HCT116 (cell line): ENCODE results near the gene CCDC24.

Experiments
- CTCF ChIP-seq, 3 experiments: fragments of 200-600 bp in 1 of 3; sonication (generic) in 1 of 3; IDR thresholded peaks in 2 of 3; conservative IDR thresholded peaks in 1 of 3; 2 replicates each; pipeline ENCODE4 v1.5.1; 2012 to 2017; ENCODE audit warnings: low read depth in 2 of 3, low read length in 2 of 3, antibody characterized with exemption in 1 of 3, borderline replicate concordance in 1 of 3, control low read depth in 1 of 3, mild to moderate bottlenecking in 1 of 3, mixed read lengths in 1 of 3, mixed run types in 1 of 3, moderate library complexity in 1 of 3; ENCODE audit not compliant: insufficient read depth in 1 of 3
- EZH2 ChIP-seq: fragments of 200-600 bp; sonication (generic); IDR thresholded peaks from 2 replicates; pipeline ENCODE4 v1.6.1; 2017; ENCODE audit warnings: antibody characterized with exemption, mixed run types
- POLR2A ChIP-seq: IDR thresholded peaks from 2 replicates; pipeline ENCODE4 v1.7.0; 2011; ENCODE audit warnings: borderline replicate concordance; ENCODE audit not compliant: insufficient read depth, insufficient read length; ENCODE audit errors: extremely low read depth
- POLR2AphosphoS5 ChIP-seq: IDR thresholded peaks from 2 replicates; pipeline ENCODE4 v1.6.1; 2011; ENCODE audit warnings: mild to moderate bottlenecking, low read depth, low read length, moderate library complexity
- RAD21 ChIP-seq: IDR thresholded peaks from 2 replicates; pipeline ENCODE4 v1.6.1; 2012; ENCODE audit warnings: low read depth, mild to moderate bottlenecking
- REST ChIP-seq: IDR thresholded peaks from 2 replicates; pipeline ENCODE4 v1.6.1; 2012; ENCODE audit warnings: low read depth
- SIN3A ChIP-seq: IDR thresholded peaks from 2 replicates; pipeline ENCODE4 v1.6.1; 2012; ENCODE audit warnings: low read depth
- ZFX ChIP-seq: fragments of 450-650 bp; IDR thresholded peaks from 2 replicates; pipeline ENCODE4 v1.6.1; 2017
- ZNF274 ChIP-seq: fragments of 200-500 bp; sonication (Bioruptor generic); IDR thresholded peaks from 2 replicates; pipeline ENCODE4 v1.6.1; 2014; ENCODE audit warnings: mild to moderate bottlenecking, low read depth, low read length, inconsistent platforms

- no peak for TF ChIP-seq CTCF (IDR thresholded peaks at IDR 0.05 in 2 of 3, conservative IDR thresholded peaks at IDR 0.05 in 1 of 3; ENCODE audit: borderline replicate concordance in 1 of 3, insufficient read depth in 1 of 3, low read depth in 2 of 3, low read length in 2 of 3)
- no peak for TF ChIP-seq ZNF274
- TF ChIP-seq SIN3A, result no peak
- TF ChIP-seq RAD21, result no peak
- TF ChIP-seq POLR2AphosphoS5, result no peak
- TF ChIP-seq POLR2A, result no peak
- no peak for TF ChIP-seq EZH2
- TF ChIP-seq ZFX, result no peak
- TF ChIP-seq REST, result no peak
These were observed 47.7 kb downstream of the CCDC24 start for GRCh38 chr1:44038876-44039657.
